ENCODE measurements around the gene FAM216A. TPM values are rescaled to one million over a fixed set of nuclear protein-coding genes. Genes with fewer than 3 reads are reported as not detected.
"Not testable (repeated sequence)": the region's sequence is repeated elsewhere in the genome, so short reads cannot be mapped to it uniquely, and the experiment has no call there.

FAM216A gene
- total RNA-seq, 1 donor from 2014 or later = 3.1 TPM

- peaks cover 5% of the 10 kb centered on the region for H3K27me3 Mint-ChIP-seq (ENCODE audit: unreplicated experiment)
- DNase-seq (ENCODE audit: low spot score) = no peak
- no peak overlapping the region for H3K27ac Mint-ChIP-seq (ENCODE audit: unreplicated experiment)
- no peak overlapping the region for H3K4me3 Mint-ChIP-seq (ENCODE audit: unreplicated experiment)
- H3K36me3 Mint-ChIP-seq (ENCODE audit: low read depth, unreplicated experiment) = peaks cover 11% of the 10 kb centered on the region
- peaks cover 11% of the 10 kb centered on the region for H3K4me1 Mint-ChIP-seq (ENCODE audit: unreplicated experiment)
- no peak for TF ChIP-seq CTCF (IDR thresholded peaks at IDR 0.05; ENCODE audit: unreplicated experiment)
- no peaks in the 10 kb centered on the region for H3K9me3 Mint-ChIP-seq (ENCODE audit: unreplicated experiment)
These were observed 3.6 kb upstream of the FAM216A start for GRCh38 chr12:110465024-110465423.

- H3K27ac Mint-ChIP-seq (ENCODE audit: unreplicated experiment); H3K4me3 Mint-ChIP-seq (ENCODE audit: unreplicated experiment): not testable (repeated sequence)
These were observed 2.9 kb upstream of the FAM216A start for GRCh38 chr12:110465765-110466164.

GRCh38 chr12:110466791-110467190, 1.9 kb upstream of the FAM216A start:
- H3K27ac Mint-ChIP-seq (ENCODE audit: unreplicated experiment) = no peak overlapping the region

More at GRCh38 chr12:110465765-110466164, 2.9 kb upstream of the FAM216A start:
- not testable (repeated sequence) for H3K27me3 Mint-ChIP-seq (ENCODE audit: unreplicated experiment); H3K36me3 Mint-ChIP-seq (ENCODE audit: low read depth, unreplicated experiment); H3K9me3 Mint-ChIP-seq (ENCODE audit: unreplicated experiment); DNase-seq (ENCODE audit: low spot score)
- H3K4me1 Mint-ChIP-seq (ENCODE audit: unreplicated experiment) = peaks cover 11% of the 10 kb centered on the region

GRCh38 chr12:110467847-110468213, 815 bp upstream of the FAM216A start:
- Mint-ChIP-seq H3K27me3 (ENCODE audit: unreplicated experiment) (peaks cover 5% of the 10 kb centered on the region), H3K4me3 (ENCODE audit: unreplicated experiment) (peak overlapping the region; percentile 100), H3K36me3 (ENCODE audit: low read depth, unreplicated experiment) (peaks cover 7% of the 10 kb centered on the region), H3K9me3 (ENCODE audit: unreplicated experiment) (no peaks in the 10 kb centered on the region), H3K27ac (ENCODE audit: unreplicated experiment) (peak overlapping the region; percentile 98), H3K4me1 (ENCODE audit: unreplicated experiment) (peaks cover 11% of the 10 kb centered on the region)
- DNase-seq (ENCODE audit: low spot score) = no peak
- TF ChIP-seq CTCF (IDR thresholded peaks at IDR 0.05; ENCODE audit: unreplicated experiment) = no peak

More at GRCh38 chr12:110466791-110467190, 1.9 kb upstream of the FAM216A start:
- no peak for DNase-seq (ENCODE audit: low spot score)
- no peaks in the 10 kb centered on the region for H3K9me3 Mint-ChIP-seq (ENCODE audit: unreplicated experiment)
- H3K4me3 Mint-ChIP-seq (ENCODE audit: unreplicated experiment) = no peak overlapping the region
- TF ChIP-seq CTCF (IDR thresholded peaks at IDR 0.05; ENCODE audit: unreplicated experiment) = no peak
- peaks cover 7% of the 10 kb centered on the region for H3K36me3 Mint-ChIP-seq (ENCODE audit: low read depth, unreplicated experiment)
- H3K4me1 Mint-ChIP-seq (ENCODE audit: unreplicated experiment) = peaks cover 11% of the 10 kb centered on the region
- peaks cover 5% of the 10 kb centered on the region for H3K27me3 Mint-ChIP-seq (ENCODE audit: unreplicated experiment)

GRCh38 chr12:110475426-110475825, 6.8 kb downstream of the FAM216A start:
- DNase-seq (ENCODE audit: low spot score) = no peak
- Mint-ChIP-seq H3K36me3 (ENCODE audit: low read depth, unreplicated experiment) (no peaks in the 10 kb centered on the region), H3K4me1 (ENCODE audit: unreplicated experiment) (no peaks in the 10 kb centered on the region), H3K4me3 (ENCODE audit: unreplicated experiment) (no peak overlapping the region), H3K9me3 (ENCODE audit: unreplicated experiment) (no peaks in the 10 kb centered on the region), H3K27ac (ENCODE audit: unreplicated experiment) (no peak overlapping the region), H3K27me3 (ENCODE audit: unreplicated experiment) (peaks cover 2% of the 10 kb centered on the region)
- TF ChIP-seq CTCF (IDR thresholded peaks at IDR 0.05; ENCODE audit: unreplicated experiment) = no peak

Data from endothelial cell (in vitro differentiated cells).